Activated T-cell treated with anti-CD3 and anti-CD28 coated beads for 4 hours (primary cell): ENCODE measurements around the gene ZNF646.

Experiments used
- DNase-seq: peaks from one replicate; pipeline ENCODE4 v3.0.0-alpha.2; 2020

The ZNF646 gene

DNA sequence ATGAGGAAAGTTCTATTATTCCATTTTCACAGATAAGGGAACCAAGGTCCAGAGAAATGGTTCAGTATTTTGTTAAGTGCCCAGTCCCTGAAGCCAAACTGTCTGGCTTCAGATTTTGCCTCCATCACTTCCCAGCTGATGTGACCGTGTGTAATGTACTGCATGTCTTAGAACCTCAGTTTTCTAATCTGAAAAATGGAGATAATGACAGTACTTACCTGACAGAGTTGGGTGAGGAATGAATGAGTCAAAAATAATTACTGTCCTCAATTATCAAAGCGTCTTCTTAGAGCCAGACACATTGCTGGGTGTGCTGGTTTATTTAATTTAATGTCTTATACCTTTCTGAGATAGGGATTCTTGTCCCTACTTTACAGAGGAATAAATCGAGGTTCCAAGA lies 6.9 kb upstream of the ZNF646 start:
- no peak for DNase-seq

DNA sequence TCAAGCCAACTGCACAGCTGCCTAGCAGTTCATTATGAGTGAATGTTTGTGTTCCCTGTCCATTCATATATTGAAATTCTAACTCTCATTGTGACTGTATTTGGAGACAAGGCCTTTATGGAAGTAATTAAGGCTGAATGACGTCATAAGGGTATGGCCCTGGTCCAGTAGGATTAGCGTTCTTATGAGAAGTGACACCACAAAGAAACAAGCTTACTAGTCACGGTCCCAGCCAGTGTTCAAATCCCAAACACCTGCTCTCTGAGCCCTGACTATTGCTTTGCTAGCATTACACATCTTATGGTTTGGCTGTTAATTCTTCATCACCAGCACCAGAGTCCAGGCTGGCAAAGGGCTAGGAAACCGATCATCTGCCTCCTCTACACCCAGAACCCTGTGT lies 2.4 kb upstream of the ZNF646 start:
- DNase-seq, result no peak

DNA sequence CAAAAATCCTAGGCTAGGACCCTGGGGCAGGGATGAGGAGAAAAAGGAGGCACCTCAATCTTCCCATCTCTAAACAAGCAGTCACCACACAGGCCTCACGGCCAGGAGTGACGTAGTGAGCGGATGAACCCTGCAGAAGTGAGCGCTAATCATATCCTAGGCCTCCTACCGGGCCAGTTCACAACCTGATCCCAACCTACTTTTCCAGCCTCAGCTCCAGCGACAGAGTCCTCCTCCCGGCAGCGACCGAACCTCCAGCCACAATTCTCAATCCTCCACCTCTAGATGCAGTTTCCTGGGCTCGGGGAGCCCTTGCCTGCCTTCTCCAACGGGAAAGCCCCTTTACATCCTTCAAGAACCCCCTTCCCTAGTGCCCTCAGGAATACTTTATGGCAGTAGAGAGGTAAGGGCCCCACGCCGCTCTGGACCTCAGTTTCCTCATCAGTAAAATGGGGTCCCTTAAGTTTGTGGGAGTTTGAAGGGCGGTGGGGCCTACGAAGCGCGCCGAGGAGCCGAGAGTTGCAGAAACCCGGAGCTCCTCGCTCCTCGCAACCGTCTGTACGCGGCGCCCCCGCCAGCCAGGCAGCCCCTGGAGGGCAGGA lies 1.6 kb upstream of the ZNF646 start:
- DNase-seq, result no peak

DNA sequence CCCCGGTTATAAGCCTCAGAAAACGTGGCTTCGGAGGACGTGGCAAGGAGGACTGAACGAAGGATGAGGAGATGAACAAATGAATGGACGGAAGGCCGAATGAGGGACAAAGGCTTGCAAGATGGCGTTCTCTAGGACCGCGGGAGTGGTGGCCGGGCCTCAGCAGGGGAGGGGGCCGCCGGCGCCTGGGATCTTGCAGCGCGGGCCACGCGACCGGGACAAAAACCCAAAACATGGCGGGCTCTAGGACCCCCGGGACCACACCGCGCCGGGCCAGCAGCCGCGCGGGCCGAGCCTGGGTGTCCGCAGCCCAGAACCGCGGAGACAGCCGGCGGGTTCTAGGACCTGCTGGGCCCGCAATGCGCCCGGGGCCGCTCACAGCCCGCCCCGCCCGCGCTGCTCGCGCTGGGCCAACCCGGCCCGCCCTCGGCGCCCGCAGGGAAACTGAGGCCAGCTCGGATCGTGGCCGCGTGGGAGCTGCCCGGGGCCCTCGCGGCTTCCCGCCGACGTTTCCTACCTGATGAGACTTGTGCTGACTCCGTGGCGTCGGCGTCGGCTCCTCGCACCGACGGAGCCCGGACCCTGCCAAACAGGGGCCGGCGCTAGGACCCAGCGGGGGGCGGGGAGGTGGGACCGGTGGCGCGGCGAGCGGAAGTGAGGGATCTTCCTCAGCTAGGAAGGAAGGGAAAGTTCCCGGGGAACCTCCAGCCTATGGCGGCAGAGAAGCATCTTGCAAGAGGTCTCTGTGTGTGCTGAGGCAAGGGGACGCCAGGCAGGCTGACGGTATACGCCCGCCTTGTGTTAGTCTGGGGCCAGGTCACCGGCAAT lies 866 bp upstream of the ZNF646 start:
- DNase-seq, result peak; percentile 83

DNA sequence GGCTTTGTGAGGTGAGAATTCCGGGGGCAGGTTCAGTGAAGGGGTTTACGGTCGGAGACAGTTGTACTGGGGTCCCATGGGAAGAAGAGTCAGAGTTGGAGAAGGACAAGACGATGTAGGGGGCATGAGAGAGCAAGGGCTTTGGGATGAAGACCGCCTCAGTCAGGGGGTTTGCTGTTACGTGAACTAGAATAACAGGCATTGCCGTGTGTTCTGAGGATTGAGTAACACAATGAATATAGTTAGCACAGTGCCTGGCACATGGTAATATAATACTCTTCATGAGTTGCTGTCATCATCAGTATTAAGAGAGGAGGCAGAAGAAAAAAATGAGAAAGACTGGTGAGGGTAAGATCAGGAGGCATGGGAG lies 577 bp downstream of the ZNF646 start:
- no peak for DNase-seq

DNA sequence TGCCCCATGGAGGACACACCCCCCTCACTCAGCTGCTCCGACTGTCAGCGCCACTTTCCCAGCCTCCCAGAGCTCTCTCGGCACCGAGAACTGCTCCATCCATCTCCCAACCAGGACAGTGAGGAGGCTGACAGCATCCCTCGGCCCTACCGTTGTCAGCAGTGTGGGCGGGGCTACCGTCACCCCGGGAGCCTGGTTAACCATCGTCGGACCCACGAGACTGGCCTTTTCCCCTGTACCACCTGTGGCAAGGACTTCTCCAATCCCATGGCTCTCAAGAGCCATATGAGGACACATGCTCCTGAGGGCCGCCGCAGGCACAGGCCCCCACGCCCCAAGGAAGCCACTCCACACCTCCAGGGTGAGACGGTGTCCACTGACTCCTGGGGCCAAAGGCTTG lies 2.1 kb downstream of the ZNF646 start:
- DNase-seq, result no peak

DNA sequence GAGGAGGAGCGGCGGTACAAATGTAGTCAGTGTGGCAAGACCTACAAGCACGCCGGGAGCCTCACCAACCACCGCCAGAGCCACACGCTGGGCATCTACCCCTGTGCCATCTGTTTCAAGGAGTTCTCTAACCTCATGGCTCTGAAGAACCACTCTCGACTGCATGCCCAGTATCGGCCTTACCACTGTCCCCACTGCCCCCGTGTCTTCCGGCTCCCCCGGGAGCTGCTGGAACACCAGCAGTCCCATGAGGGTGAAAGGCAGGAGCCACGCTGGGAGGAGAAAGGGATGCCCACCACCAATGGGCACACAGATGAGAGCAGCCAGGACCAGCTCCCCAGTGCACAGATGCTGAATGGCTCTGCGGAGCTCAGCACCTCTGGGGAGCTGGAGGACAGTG lies 2.8 kb downstream of the ZNF646 start:
- DNase-seq, result no peak

DNA sequence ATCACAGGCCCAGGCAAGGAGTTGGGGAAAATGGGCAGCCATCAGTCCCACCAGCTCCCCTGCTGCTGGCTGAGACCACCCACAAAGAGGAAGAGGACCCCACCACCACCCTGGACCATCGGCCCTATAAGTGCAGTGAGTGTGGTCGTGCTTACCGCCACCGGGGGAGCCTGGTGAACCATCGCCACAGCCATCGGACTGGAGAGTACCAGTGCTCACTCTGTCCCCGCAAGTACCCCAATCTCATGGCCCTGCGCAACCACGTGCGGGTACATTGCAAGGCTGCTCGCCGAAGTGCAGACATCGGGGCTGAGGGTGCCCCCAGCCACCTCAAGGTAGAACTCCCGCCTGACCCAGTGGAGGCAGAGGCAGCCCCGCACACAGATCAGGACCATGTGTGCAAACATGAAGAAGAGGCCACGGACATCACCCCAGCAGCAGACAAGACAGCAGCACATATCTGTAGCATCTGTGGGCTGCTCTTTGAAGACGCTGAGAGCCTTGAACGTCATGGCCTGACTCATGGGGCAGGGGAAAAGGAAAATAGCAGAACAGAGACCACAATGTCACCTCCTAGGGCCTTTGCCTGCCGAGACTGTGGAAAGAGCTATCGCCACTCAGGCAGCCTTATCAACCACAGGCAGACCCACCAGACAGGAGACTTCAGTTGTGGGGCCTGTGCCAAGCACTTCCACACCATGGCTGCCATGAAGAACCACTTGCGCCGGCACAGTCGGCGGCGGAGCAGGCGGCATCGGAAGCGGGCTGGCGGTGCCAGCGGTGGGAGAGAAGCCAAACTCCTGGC lies 3.6 kb downstream of the ZNF646 start:
- DNase-seq, result no peak

DNA sequence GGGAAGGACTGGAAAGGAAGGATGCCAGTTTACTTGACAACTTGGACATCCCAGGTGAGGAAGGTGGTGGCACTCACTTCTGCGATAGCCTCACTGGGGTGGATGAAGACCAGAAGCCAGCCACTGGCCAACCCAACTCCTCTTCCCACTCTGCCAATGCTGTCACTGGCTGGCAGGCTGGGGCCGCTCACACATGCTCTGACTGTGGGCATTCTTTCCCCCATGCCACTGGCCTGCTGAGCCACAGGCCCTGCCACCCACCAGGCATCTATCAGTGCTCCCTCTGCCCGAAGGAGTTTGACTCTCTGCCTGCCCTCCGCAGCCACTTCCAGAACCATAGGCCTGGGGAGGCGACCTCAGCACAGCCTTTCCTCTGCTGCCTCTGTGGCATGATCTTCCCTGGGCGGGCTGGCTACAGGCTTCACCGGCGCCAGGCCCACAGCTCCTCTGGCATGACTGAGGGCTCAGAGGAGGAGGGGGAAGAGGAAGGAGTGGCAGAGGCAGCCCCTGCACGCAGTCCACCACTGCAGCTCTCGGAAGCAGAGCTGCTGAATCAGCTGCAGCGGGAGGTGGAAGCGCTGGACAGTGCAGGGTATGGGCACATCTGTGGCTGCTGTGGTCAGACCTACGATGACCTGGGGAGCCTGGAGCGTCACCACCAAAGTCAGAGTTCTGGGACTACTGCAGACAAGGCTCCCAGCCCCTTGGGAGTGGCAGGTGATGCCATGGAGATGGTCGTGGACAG lies 4.5 kb downstream of the ZNF646 start:
- no peak for DNase-seq

DNA sequence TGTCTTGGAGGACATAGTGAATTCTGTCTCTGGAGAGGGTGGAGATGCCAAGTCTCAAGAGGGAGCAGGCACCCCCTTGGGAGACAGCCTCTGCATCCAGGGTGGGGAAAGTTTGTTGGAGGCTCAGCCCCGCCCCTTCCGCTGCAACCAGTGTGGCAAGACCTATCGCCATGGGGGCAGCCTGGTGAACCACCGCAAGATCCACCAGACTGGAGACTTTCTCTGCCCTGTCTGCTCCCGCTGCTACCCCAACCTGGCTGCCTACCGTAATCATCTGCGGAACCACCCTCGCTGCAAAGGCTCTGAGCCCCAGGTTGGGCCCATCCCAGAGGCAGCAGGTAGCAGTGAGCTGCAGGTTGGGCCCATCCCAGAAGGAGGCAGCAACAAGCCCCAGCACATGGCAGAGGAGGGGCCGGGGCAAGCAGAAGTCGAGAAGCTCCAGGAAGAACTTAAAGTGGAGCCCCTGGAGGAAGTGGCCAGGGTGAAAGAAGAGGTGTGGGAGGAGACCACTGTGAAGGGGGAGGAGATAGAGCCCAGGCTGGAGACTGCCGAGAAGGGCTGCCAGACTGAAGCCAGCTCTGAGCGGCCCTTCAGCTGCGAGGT lies 5.2 kb downstream of the ZNF646 start:
- DNase-seq, result no peak

DNA sequence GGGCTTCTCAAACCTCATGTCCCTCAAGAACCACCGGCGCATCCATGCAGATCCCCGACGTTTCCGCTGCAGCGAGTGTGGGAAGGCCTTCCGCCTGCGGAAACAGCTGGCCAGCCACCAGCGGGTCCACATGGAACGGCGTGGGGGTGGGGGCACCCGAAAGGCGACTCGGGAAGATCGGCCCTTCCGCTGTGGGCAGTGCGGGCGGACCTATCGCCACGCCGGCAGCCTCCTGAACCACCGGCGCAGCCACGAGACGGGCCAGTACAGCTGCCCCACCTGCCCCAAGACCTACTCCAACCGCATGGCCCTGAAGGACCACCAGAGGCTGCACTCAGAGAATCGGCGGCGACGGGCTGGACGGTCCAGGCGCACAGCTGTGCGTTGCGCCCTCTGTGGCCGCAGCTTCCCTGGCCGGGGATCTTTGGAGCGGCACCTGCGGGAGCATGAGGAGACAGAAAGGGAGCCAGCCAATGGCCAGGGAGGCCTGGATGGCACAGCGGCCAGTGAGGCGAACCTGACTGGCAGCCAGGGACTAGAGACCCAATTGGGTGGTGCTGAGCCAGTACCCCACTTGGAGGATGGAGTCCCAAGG lies 5.9 kb downstream of the ZNF646 start:
- no peak for DNase-seq

DNA sequence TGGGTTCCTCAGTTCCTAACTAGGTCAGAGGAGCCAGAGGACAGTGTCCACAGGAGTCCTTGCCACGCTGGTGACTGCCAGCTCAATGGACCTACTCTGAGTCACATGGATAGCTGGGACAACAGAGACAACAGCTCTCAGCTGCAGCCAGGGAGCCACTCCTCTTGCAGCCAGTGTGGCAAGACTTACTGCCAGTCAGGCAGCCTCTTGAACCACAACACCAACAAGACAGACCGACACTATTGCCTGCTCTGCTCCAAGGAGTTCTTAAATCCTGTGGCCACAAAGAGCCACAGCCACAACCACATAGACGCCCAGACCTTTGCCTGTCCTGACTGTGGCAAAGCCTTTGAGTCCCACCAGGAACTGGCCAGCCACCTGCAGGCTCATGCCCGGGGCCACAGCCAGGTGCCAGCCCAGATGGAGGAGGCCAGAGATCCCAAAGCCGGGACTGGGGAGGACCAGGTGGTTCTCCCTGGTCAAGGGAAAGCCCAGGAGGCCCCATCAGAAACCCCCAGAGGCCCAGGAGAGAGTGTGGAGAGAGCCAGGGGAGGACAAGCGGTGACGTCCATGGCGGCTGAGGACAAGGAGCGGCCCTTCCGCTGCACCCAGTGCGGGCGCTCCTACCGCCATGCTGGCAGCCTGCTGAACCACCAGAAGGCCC lies 6.7 kb downstream of the ZNF646 start:
- DNase-seq, result no peak

DNA sequence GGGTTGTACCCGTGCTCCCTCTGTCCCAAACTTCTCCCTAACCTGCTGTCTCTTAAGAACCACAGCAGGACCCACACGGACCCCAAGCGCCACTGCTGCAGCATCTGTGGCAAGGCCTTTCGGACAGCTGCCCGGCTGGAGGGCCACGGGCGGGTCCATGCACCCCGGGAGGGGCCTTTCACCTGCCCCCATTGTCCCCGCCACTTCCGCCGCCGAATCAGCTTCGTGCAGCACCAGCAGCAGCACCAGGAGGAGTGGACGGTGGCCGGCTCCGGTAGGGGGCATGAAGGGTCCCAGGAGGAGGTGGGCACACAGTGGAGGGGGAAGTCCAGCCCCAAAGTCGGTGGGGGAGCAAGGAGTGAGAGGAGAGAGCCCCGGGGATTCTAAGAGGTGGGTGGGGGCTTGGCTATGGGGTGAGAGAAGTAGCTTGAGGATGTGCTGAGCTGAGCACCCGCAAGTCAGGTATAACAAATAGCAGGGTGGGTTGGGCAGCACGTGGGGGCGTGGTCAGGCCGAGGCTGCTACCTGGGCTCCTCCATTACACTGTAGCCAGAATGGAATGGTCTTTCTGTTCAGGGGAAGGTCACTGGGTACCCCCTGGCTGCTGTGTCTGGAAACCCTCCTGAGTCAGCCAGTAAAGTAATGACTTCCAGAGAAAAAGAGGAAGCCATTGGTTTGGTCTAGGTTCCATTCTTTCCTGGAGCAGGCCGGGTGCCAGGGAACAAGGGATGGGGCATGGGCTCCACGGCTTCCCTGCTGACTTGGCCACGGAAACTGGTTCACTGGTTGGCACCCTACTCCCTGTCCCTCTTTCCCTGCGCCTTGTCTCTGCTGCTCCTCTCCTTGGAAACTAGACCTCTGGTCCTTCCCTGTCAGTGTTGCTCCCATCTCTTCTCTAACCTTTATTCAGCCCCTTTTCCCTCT lies 7.5 kb downstream of the ZNF646 start:
- no peak for DNase-seq

DNA sequence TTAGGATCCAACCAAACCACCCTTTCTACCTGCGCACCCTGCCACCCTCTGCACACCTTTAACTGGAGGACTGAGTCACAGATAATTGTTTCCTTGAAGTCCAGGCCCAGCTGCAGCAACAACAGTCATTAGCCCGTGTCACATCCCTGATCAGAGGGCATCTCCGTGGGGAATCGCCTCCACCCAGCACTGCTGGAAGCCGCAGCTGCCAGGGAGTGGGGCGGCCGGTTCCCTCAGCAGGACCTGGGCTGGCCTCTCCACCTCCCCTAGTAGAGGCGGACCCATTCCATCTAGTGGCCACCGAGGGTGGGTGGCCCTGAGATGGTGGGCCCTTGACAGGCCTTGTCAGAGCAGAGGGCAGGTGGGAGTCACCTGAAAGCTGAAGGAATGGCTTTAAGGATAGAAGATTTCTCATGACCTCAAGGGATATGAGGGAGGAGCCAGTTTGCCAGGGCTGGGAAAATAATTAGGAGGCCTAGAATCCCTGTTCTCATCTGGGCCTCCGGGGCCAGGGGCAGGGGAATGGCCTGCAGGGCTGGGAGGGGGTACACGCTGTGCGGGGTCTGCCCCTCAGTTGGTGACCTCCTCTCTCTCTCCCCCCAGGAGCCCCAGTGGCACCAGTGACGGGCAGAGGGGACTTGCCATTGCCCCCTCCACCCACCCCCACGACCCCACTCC lies 8.3 kb downstream of the ZNF646 start:
- no peak for DNase-seq

DNA sequence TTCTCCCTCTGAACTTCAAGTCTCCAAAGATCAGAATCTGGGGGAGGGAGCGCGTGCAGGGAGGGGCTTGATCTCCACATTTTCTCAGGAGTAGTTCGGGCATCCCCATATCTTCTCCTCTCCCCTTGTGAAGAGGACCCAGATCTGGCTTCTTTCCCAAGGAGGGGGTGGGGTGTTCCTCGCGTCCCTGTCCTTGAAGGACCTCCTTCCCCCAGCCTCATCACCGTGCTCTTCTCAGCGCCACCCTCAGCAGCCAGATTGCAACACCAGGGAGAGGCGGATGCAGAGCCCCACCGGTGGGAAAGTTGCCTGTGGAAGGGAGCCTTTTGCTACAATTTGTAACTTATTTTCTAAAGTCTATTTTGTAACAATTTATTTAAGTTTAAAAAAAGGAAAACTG lies 8.9 kb downstream of the ZNF646 start:
- no peak for DNase-seq

DNA sequence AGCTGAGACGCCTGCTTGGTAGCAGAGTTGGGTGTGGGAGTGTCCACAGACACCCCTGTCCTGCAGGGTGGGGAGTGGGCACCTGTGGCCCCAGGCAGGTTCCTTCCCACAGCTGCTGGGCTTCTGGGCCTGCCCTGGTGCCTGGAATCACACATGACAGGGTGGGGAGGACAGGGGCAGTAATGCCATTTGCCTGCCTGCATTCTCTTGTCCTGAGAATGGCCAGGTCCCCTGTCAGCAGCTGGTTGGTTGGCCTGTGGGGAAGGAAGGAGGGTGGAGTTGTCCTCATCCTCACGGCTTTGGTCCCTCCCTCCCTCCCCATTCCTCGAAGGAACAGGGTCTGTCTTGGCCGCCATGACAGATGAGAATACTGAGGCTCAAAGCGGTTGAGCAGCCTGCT lies 9.3 kb downstream of the ZNF646 start:
- DNase-seq, result no peak

DNA sequence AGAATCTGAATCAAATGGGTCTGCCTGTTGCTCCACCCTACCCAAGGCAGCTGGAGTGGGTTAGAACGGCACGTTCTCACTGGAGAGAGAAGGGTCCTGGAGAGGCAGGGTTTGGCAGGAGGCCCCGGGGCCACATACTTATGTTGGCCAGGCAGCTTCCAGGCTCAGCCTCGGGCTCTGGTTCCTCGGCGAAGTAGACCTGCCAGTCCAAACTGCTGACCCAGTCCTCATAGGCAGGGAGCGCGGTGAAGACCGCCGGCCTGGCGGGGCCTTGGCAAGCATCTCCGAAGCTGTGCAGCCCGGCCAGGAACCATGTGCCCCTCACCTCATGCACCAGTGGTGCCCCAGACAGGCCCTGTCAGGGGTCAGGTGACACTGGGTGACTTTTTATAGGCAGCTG lies 9.8 kb downstream of the ZNF646 start:
- DNase-seq, result no peak

DNA sequence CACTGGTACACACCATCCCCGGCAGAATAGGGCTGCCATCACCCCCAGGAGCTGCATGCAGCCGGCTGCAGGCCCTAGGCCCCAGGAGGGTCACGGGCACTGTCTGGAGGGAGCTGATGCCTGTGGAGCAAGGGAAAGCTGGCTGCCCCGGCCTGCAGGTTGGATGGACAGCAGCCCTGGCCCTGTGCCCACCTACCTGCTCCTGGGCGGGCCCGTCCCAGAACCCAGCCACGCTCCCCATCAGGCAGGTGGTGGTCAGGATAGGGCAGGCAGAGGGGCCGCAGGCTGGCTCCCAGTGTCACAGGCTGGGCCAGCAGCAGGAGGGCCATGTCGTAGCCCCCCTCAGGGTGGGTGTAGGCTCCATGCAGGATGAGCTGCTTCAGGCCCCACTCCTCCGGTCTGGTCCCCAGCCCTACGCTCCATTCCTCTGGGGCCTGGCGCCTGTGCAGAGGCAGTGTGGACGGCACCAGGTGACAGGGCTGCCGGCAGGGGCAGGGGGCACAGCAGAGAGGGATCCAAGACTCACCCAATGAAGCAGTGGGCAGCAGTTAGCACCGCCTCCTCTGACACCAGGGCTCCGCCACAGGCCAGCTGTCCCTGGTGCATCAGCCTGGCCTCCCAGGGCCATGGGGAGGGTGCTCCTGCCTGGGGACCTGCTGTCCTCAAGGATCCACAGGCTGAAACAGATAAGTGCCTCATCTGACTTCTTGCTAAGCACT lies 10.5 kb downstream of the ZNF646 start:
- DNase-seq, result no peak

DNA sequence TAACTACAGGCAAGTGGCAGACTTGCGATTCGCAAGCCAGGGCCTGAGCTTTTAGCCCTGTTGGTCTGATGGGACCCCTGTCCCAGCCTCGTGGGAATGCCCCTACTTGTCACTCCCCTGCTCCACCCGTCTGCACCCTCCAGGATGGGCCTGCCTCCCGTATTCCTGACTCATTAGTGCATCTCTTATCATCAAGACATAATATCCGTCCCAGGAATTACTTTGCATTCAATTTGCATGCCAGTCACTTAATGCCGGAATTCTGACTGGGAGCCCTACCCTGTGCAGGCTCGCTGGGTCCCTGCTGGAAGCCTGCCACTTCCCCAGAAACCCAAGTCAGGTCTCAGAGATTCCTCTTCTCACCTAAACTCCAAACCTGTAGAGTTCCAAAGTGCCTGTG lies 11.2 kb downstream of the ZNF646 start:
- no peak for DNase-seq
